A673 (cell line): ENCODE measurements around the gene CR1. TPM values are rescaled to one million over a fixed set of nuclear protein-coding genes. Genes with fewer than 3 reads are reported as not detected.
"Not testable (repeated sequence)": the region's sequence is repeated elsewhere in the genome, so short reads cannot be mapped to it uniquely, and the experiment has no call there.

Experiments
- BruUV-seq: library from RNA; stranded (reverse); fragments of 400-500 nt; replicated peaks from 2 replicates; lab custom pipeline; 2021; lab: Mats Ljungman, UMichigan
- CTCF ChIA-PET: fragments of 300-600 bp; sonication (Branson Sonifier 250); formaldehyde crosslinking; loops from one replicate; lab custom pipeline; 2022; ENCODE audit warnings: antibody characterized with exemption; lab: Charles Lee
- POLR2A ChIA-PET: fragments of 300-600 bp; sonication (Branson Sonifier 250); formaldehyde crosslinking; loops from one replicate; lab custom pipeline; 2022; ENCODE audit warnings: antibody characterized with exemption; ENCODE audit not compliant: low non-redundant PET; lab: Charles Lee
- DNase-seq: peaks from one replicate; pipeline ENCODE4 v3.0.0-alpha.2; 2015; ENCODE audit warnings: low spot score
- H3K27ac ChIP-seq: fragments of 200-600 bp; sonication (generic); 2 replicates; pipeline ENCODE4 v1.5.1; 2016; ENCODE audit warnings: mixed run types, low read depth, mild to moderate bottlenecking, mixed read lengths, antibody characterized with exemption, low read length; ENCODE audit not compliant: poor library complexity, severe bottlenecking
- H3K27me3 ChIP-seq: fragments of 200-600 bp; sonication (generic); replicated peaks from 2 replicates; pipeline ENCODE4 v1.6.1; 2017; ENCODE audit warnings: mixed run types, low read depth, mild to moderate bottlenecking, mixed read lengths, antibody characterized with exemption, low read length; ENCODE audit not compliant: insufficient read depth, poor library complexity
- H3K36me3 ChIP-seq: fragments of 200-600 bp; sonication (generic); 2 replicates; pipeline ENCODE4 v1.6.1; 2016; ENCODE audit warnings: mixed run types, mild to moderate bottlenecking, mixed read lengths, antibody characterized with exemption, low read length; ENCODE audit not compliant: insufficient read depth, poor library complexity, severe bottlenecking
- H3K4me1 ChIP-seq: fragments of 200-600 bp; sonication (generic); 2 replicates; pipeline ENCODE4 v1.6.1; 2017; ENCODE audit warnings: mixed run types, mild to moderate bottlenecking, mixed read lengths, antibody characterized with exemption, low read length; ENCODE audit not compliant: insufficient read depth, poor library complexity, severe bottlenecking
- H3K4me3 ChIP-seq: fragments of 200-600 bp; sonication (generic); 2 replicates; pipeline ENCODE4 v1.5.1; 2016; ENCODE audit warnings: low read depth, mixed run types, mild to moderate bottlenecking, mixed read lengths, low read length; ENCODE audit not compliant: poor library complexity, severe bottlenecking
- H3K9me3 ChIP-seq: fragments of 200-600 bp; sonication (generic); 2 replicates; pipeline ENCODE4 v1.6.1; 2016; ENCODE audit warnings: mixed run types, low read depth, mild to moderate bottlenecking, mixed read lengths, antibody characterized with exemption, low read length; ENCODE audit not compliant: poor library complexity, severe bottlenecking
- CTCF ChIP-seq: fragments of 300-800, 200-600 bp; sonication (generic); conservative IDR thresholded peaks from 2 replicates; pipeline ENCODE4 v1.5.1; 2017; ENCODE audit warnings: low read depth, mild to moderate bottlenecking, antibody characterized with exemption, low read length, moderate library complexity, mixed read lengths
- EZH2 ChIP-seq: fragments of 200-600 bp; sonication (generic); IDR thresholded peaks from 2 replicates; pipeline ENCODE4 v1.6.1; 2017; ENCODE audit warnings: borderline replicate concordance, low read depth, mild to moderate bottlenecking, mixed read lengths, antibody characterized with exemption, low read length; ENCODE audit not compliant: poor library complexity, severe bottlenecking
- intact Hi-C: fragments of 100-400 bp; cut with micrococcal nuclease; formaldehyde crosslinking; loops from one replicate; pipeline ENCODE4 v1.10.0; 2022; ENCODE audit not compliant: unreplicated experiment
- total RNA-seq: library from RNA; stranded (reverse); gene quantifications from 2 replicates; pipeline ENCODE4 v1.2.3, GENCODE V29; 2021

CR1 gene
- total RNA-seq, 1 experiment from 2014 or later, result not detected

- Histone ChIP-seq H3K9me3 (no peaks in the 10 kb centered on the region), H3K36me3 (no peaks in the 10 kb centered on the region), H3K27me3 (peaks cover 35% of the 10 kb centered on the region), H3K27ac (no peak overlapping the region), H3K4me1 (no peaks in the 10 kb centered on the region), H3K4me3 (no peak overlapping the region)
- no peak for DNase-seq
- TF ChIP-seq CTCF, result no peak
- no peak for TF ChIP-seq EZH2
- intact Hi-C loops, result no loop called here
- no TSS peak for BruUV-seq
- POLR2A ChIA-PET, result no interaction called here
- CTCF ChIA-PET, result no interaction called here
Observed at GRCh38 chr1:207658408-207658807, 162.5 kb downstream of the CR1 start.

- H3K36me3 ChIP-seq, result no peaks in the 10 kb centered on the region
- DNase-seq, result no peak
- TF ChIP-seq CTCF, result no peak
- no peak for TF ChIP-seq EZH2
- no peaks in the 10 kb centered on the region for H3K4me1 ChIP-seq
- ChIA-PET CTCF (no interaction called here), POLR2A (no interaction called here)
- no peak overlapping the region for H3K27ac ChIP-seq
- BruUV-seq, result no TSS peak
- H3K9me3 ChIP-seq, result no peaks in the 10 kb centered on the region
- intact Hi-C loops, result no loop called here
- peaks cover 32% of the 10 kb centered on the region for H3K27me3 ChIP-seq
- no peak overlapping the region for H3K4me3 ChIP-seq
Observed at GRCh38 chr1:207658904-207659485, 163.0 kb downstream of the CR1 start.

- H3K4me3 ChIP-seq, result no peak overlapping the region
- ChIA-PET POLR2A (no interaction called here), CTCF (no interaction called here)
- no peaks in the 10 kb centered on the region for H3K9me3 ChIP-seq
- TF ChIP-seq EZH2 (no peak), CTCF (no peak)
- intact Hi-C loops, result no loop called here
- BruUV-seq, result no TSS peak
- DNase-seq, result no peak
- peaks cover 32% of the 10 kb centered on the region for H3K27me3 ChIP-seq
- no peak overlapping the region for H3K27ac ChIP-seq
- no peaks in the 10 kb centered on the region for H3K4me1 ChIP-seq
- no peaks in the 10 kb centered on the region for H3K36me3 ChIP-seq
Observed at GRCh38 chr1:207659545-207660153, 163.7 kb downstream of the CR1 start.

GRCh38 chr1:207661420-207661819, 165.5 kb downstream of the CR1 start:
- CTCF ChIA-PET, H3K9me3 ChIP-seq, H3K27ac ChIP-seq, H3K36me3 ChIP-seq, BruUV-seq, H3K4me1 ChIP-seq, intact Hi-C loops, H3K4me3 ChIP-seq, POLR2A ChIA-PET, DNase-seq: not testable (repeated sequence)
- H3K27me3 ChIP-seq, result peaks cover 36% of the 10 kb centered on the region
